ENCODE measurements around the gene PRKCE. TPM values are rescaled to one million over a fixed set of nuclear protein-coding genes. Genes with fewer than 3 reads are reported as not detected.

The PRKCE gene
- total and polyA plus RNA-seq, 11 donors, result 4.1 to 22.3 (median 16.2) TPM

DNA sequence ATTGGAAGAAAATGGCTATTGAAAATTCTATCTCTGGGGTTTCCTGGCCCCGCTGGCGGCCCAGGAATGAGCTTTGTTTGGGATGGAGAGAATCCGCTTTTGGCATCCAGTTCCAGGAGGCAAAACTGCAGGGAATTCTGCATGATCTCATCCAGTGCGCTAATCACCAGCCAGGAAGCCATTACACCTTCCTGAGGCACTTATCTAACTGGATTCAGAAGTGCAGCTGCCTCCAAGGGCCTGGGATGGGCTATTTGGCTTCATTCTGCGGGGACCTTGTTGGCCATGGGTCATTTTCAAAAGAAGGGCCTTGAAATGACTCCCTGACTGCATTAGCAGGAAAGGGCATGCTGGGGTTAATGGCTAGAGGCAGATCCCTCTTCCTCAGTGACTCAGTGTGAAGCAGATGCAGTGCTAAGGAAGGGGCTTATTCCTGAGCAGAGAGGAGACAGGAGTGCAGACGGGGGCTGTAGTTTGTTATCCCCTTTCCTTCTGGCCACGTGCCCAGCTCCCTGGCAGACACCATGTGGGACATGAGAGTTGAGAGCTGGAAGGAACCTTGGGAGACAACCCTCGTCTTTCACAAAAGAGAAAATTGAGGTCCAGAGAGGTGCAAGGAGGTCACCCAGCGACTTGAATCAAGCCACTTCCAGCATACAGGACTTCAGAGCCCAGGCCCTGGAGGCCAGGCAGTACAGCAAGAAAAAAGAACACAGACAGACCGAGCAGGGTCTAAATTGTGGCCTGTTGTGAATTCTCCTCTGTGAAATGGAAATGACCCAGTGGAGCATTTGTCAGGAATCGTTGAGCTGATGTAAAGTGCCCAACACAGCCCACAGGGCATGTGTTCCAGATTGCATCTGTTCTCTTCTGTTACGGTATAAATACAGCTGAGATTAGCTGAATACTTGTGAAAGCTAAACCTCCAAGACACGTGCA lies 161.8 kb downstream of the PRKCE start:
- Histone ChIP-seq H3K4me3 (no peak overlapping the region), H3K4me1 (peaks cover 6 to 59% (median 39%) of the 10 kb centered on the region in 12 donors), H3K27me3 (no peaks in the 10 kb centered on the region), H3K9me3 (no peaks in the 10 kb centered on the region), H3K36me3 (no peaks in the 10 kb centered on the region), H3K27ac (peak overlapping the region in 10 of 12 donors; percentile 7 to 78 (median 50))
- peak in 3 of 4 donors; percentile 53 to 75 (median 65) for ATAC-seq
- no peak for TF ChIP-seq CTCF (IDR thresholded peaks at IDR 0.05)
- TF ChIP-seq POLR2A (IDR thresholded peaks at IDR 0.05), result no peak
- 35 to 50% (median 38%) methylated on average over 12 to 13 of the region's 13 CpGs for WGBS, 4 donors
- peak; percentile 43 to 65 (median 52) for DNase-seq
- intact Hi-C loops (cut with DNase I), result no loop called here

GRCh38 chr2:45814488-45814887 lies 163.0 kb downstream of the PRKCE start:
- Histone ChIP-seq H3K27me3 (no peaks in the 10 kb centered on the region), H3K4me3 (no peak overlapping the region), H3K9me3 (no peaks in the 10 kb centered on the region), H3K36me3 (no peaks in the 10 kb centered on the region), H3K4me1 (peaks cover 6 to 56% (median 39%) of the 10 kb centered on the region in 12 donors), H3K27ac (peak overlapping the region in 2 of 12 donors; percentile 49 to 78)
- ATAC-seq, result peak; percentile 64 to 75 (median 68)
- peak in 1 of 5 donors; percentile 39 for DNase-seq
- TF ChIP-seq CTCF (IDR thresholded peaks at IDR 0.05) (no peak), POLR2A (IDR thresholded peaks at IDR 0.05) (no peak)
- intact Hi-C loops (cut with DNase I), result no loop called here
- 20 to 44% (median 30%) methylated on average over 3 of the region's 3 CpGs for WGBS, 4 donors

DNA sequence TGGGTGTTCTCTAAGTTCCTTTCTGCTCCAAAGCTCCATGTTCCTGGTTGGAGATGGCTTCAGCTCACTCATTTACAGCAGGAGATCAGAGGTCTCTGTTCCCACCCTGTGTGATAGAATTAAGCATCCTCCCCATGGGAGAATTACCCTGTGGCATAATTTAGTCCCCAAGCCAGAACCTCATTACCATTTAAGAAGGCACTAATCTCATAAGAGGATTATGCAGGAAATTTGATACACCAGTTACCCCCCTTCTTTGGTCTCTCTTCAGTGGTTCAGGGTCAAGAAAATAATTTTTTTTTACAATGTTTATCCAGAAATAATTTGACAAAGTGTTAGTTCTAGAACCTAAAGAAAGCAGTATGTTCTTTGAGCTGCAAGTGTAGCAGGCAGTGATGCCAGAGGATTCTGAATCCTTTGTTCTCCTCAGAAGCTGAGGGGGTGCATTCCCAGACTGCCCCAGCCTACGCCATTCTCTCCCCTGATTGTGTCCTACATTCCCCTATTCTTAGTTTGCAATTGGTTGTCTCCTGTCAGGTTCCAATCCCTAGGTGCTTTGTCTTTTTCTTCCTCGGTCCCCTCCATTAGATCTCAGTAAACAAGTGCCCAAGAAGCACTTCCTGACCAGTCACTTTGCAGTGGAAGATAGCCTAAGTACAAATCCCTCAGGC lies 163.6 kb downstream of the PRKCE start:
- H3K9me3 ChIP-seq, result no peaks in the 10 kb centered on the region
- no peak for DNase-seq
- 82 to 94% (median 87%) methylated on average over 2 of the region's 2 CpGs for WGBS, 4 donors
- no peaks in the 10 kb centered on the region for H3K27me3 ChIP-seq
- intact Hi-C loops (cut with DNase I), result no loop called here
- H3K4me1 ChIP-seq, result peaks cover 6 to 61% (median 39%) of the 10 kb centered on the region in 12 donors
- peak overlapping the region in 2 of 12 donors; percentile 49 to 78 for H3K27ac ChIP-seq
- no peak overlapping the region for H3K4me3 ChIP-seq
- TF ChIP-seq POLR2A (IDR thresholded peaks at IDR 0.05), result no peak
- no peak for TF ChIP-seq CTCF (IDR thresholded peaks at IDR 0.05)
- ATAC-seq, result no peak
- no peaks in the 10 kb centered on the region for H3K36me3 ChIP-seq

GRCh38 chr2:45816272-45816671 lies 164.8 kb downstream of the PRKCE start:
- Histone ChIP-seq H3K4me1 (peaks cover 8 to 69% (median 40%) of the 10 kb centered on the region in 12 donors), H3K27ac (peak overlapping the region in 1 of 12 donors; percentile 78), H3K4me3 (no peak overlapping the region), H3K27me3 (no peaks in the 10 kb centered on the region), H3K9me3 (no peaks in the 10 kb centered on the region), H3K36me3 (no peaks in the 10 kb centered on the region)
- TF ChIP-seq POLR2A (IDR thresholded peaks at IDR 0.05) (no peak), CTCF (IDR thresholded peaks at IDR 0.05) (no peak)
- 58 to 73% (median 69%) methylated on average over 2 of the region's 2 CpGs for WGBS, 4 donors
- ATAC-seq (peak in 1 of 4 donors; percentile 7), DNase-seq (peak in 1 of 5 donors; percentile 42)
- intact Hi-C loops (cut with DNase I), result no loop called here
